HG03064 (cell line): ENCODE data around the gene NEURL1.

Source experiments
- ATAC-seq: cut with Tn5 transposase; IDR thresholded peaks from one replicate; pipeline ENCODE4 v1.9.1; 2021; ENCODE audit warnings: low read depth; ENCODE audit not compliant: unreplicated experiment

The NEURL1 gene

DNA sequence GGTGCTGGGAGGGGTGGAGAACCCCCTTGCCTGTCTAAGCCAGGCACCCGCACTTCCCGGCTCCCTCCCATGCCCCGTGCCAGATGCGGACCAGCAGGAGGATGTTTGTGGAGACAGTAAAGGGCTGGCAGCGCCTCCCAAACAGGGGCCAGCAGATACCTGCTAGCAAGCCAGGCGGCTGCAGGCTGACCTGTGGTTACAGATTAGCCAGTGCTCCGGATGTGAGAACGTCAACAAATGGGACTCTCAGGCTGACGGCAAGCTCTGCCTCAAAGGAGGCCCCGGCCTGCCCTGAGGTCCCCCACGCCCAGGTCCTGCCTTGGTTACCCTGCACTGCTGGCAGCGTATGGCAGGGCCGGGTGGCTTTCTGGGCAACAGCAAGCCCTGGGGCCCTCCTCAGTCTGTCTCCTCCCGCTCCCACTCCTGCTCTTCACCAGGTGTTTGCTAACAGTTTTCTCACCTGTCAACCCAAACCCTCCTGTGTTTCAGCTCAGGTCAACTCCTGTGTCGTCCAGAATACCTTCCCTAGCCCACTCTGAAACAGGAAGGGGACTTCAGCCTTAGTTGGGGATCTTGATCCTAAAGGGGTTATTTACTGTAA is 85.4 kb downstream of the NEURL1 start:
- ATAC-seq = no peak

DNA sequence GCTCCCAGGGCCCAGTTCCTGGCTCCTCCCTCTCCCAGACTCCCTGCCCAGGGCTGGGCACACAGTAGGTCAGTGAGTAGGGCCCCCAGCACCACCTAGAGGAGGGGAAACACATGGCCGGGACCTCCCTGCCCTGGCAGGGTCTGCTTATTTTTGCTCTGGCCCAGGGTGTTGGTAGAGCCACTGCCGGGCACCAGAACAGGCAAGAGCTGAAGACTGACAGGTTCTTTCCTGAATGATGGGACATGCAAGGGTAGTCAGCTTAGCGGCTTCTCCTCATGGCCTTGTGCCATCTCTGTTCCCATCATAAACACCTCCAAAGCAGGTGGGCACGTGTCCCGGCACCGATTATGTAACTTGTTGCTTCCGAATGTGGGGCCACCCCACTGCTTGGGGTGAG is 86.5 kb downstream of the NEURL1 start:
- ATAC-seq = no peak

DNA sequence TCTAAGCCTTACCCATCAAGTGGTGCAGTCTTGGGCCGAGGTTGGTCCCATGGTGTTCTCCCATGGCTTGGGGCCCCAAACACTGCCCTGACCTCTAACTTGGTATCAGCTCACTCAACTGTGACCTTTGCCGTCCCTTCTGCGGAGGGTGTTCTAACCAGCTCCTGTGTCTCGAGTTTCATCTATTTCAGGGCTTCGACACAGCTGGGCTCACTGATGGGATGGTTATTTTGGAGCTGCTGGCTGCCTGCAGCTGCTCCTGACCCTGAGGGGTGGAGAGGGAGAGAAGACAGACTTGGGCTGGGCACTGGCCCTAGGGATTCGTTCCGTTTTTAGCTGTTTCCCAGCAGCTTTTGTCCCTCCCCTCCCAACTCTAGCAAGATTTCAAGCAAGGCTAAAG is 86.9 kb downstream of the NEURL1 start:
- no peak for ATAC-seq

DNA sequence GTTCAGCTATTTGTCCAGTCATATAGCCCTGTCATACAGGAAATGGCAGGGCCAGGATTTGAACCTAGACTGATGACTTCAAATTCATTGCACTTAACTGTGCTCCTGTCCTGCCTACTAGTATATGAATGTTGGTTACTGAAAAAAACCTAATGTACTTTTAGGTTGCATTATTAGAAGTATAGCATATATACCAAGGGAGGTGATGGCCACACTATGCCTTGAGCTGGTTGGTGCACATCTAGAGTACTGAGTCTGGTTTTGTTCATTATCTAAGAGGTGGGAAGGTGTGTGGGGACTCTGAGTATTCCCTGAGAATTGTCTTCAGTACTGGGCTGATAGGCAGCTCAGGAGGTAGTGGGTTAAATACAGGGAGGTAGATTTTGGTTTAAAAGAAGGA is 88.0 kb downstream of the NEURL1 start:
- ATAC-seq = no peak

DNA sequence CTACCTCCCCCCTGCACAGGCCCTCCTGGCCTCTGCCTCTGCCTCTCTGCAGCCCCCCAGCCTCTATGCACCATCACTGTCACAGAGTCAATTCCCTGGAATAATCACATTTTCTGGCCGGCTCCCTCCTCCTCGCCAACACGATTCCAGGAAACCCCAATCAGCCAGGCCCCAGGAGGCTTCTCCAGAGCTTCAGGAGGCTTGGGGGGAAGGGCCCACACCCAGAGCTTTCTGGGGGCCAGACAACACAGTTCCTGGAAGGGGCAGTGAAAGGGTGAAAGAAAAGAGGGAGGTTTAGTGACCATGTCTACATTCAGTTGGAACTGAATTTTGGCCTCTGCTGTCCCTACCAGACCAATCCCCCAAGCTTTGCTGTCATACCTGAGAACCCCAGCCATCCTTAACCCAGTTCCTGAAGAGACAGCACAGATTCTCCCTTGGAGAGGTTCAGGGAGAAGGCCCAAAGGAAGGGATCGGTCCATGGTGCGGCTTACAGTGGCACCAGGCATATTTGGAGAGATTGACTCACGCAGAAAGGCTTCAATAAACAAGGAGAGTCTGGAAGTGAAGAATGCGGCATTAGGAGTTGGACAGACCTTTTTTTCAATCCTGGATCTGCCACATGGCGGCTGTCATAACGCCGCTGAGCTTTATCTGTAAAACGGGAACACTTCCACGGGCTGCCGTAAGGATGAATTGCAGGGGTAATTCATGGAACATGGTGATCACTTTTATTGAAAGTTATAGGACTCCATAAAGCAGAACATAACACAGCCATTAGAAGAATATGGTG is 89.0 kb downstream of the NEURL1 start:
- ATAC-seq = no peak

- no peak for ATAC-seq
Observed at GRCh38 chr10:103583871-103584215, 90.3 kb downstream of the NEURL1 start.

- ATAC-seq = no peak
Observed at GRCh38 chr10:103584216-103585010, 90.9 kb downstream of the NEURL1 start.

- no peak for ATAC-seq
Observed at GRCh38 chr10:103585011-103585405, 91.5 kb downstream of the NEURL1 start.

DNA sequence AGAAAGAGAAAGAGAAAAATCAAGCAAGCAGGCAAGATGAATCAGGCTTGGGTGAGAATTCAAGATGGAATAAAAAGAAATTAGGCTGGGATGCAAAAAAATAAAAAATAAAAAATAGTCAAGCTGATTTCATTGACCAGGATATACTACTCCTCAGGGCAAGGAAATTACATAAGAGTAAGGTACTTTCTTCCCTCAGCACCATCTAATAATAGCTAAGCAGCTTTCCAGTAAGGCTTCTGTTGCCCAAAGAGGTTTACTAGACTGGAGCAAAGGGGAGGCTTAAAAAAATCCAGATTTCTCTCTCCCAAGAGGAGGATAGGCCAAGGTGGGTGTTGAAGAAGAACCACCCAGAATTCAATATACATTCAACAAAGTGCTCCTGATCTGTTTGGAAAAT is 93.6 kb downstream of the NEURL1 start:
- ATAC-seq = no peak

DNA sequence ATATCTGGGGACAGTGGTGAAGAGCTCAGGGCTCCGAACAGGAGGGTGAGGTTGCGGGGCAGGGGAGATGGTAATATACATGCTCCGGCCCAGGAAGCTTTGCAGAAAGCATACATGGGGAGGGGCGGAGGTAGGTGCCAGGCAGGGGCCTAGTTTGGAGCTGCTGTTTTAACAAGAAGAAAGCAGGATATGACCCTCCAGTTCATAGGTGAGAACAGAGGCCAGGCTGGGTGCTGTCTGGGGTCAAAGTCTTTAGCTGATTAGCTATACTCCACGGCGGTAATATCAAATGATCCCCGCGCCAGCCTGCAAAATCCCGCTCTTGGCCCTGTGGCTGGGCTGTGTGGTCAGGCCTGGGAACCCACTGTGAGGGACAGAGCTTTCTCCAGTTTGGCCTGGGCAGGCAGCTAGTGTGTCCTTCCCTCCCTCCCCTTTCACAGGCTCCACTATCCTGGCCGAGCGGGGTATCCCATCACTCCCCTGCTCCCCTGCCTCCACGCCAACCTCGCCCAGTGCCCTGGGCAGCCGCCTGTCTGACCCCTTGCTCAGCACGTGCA is 95.6 kb downstream of the NEURL1 start:
- no peak for ATAC-seq

DNA sequence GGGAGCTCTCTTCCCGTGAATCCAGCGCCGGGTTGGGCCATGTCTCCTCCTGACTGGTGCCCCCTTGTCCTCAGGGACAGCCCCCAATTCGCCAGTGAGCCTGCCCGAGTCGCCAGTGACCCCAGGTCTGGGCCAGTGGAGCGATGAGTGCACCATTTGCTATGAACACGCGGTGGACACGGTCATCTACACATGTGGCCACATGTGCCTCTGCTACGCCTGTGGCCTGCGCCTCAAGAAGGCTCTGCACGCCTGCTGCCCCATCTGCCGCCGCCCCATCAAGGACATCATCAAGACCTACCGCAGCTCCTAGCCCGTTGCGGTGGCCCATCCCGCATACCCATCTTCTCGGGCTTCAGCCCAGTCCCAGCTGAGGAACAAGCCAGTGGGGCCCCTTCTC is 96.6 kb downstream of the NEURL1 start:
- ATAC-seq = no peak

- no peak for ATAC-seq
Observed at GRCh38 chr10:103590744-103591291, 97.3 kb downstream of the NEURL1 start.

- no peak for ATAC-seq
Observed at GRCh38 chr10:103592186-103593021, 98.9 kb downstream of the NEURL1 start.

- ATAC-seq = no peak
Observed at GRCh38 chr10:103593022-103593570, 99.6 kb downstream of the NEURL1 start.

DNA sequence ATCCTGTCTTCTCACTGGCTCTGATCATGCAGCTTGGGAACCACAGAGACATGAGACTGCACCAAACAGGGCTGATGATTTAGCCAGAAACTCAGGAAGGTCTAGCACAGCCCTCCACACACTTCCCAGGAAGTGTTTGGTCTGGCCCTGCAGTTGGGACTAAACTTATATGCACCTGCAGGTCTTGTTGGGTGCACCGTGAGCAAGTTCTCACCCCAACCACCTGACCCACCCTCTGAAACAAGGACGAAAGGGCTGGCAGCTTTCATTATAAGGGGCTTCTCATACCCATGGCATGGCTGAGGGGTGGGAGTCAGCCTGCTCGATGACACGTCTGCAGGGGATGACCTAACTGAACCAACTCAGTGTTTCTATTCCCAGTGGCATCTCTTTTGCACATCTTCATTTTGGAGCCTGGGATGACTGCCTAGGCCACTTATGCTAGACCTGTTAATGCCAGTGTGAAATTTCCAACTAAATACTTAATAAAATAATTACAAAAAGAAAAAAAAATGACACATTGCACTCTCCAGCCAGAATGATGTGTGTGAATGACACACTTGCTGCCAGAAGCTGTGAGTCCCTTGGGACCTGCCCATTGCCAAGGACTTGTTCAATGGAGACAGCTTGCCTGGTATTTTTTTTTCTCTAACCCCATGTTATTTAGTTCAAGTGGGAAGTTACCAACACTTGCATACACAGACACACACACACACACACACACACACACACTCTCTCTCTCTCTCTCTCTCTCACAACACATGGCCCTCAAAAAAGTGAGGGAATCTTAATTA is 102.6 kb downstream of the NEURL1 start:
- ATAC-seq = no peak

GRCh38 chr10:103597003-103597402 is 103.5 kb downstream of the NEURL1 start:
- no peak for ATAC-seq

- no peak for ATAC-seq
Observed at GRCh38 chr10:103598654-103599115, 105.2 kb downstream of the NEURL1 start.

GRCh38 chr10:103599211-103599610 is 105.7 kb downstream of the NEURL1 start:
- ATAC-seq = no peak

DNA sequence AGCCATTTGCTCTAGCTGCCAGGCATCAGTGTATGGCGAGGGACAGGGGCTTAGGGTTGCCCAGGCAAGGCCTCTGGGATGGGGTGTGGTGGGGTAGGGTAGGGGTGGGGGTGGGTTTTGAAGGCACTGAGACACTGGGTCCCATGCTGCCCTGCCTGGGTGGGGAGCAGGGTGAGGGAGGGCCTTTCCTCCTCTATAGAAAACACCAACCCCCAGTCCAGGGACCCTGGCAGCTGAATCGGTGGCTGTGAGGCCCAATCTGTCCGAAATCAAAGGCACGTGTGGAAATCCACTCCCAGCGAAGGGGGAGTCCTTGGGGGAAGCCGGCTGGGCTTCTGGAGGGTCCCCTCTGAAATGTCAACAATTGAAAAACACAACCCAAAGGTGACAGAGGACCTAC is 106.4 kb downstream of the NEURL1 start:
- ATAC-seq = no peak
